Measurements from ENCODE around the gene ATP2C1. TPM values are rescaled to one million over a fixed set of nuclear protein-coding genes. Genes with fewer than 3 reads are reported as not detected.

The ATP2C1 gene
- total and polyA plus RNA-seq, 5 donors from 2014 or later = 10.5 to 83.6 (median 16.9) TPM

DNA sequence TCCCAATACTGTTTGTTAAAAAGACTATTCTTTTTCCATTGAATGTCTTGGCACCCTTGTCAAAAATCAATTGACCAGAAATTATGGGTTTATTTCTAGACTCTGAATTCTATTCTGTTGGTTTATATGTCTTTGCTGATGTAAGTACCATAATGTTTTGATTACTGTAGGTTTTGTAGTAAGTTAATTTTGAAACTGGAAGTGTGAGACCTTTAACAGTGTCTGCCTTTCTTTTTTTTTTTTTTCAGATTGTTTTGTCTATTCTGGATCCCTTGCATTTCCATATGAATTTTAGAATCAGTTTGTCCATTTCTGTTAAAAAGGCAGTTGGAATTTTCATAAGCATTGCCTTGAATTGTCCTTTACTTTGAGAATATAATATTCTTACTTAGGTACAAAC lies 13.6 kb downstream of the ATP2C1 start:
- DNase-seq (no peak), ATAC-seq (ENCODE audit: low read depth in 2 of 2) (no peak)
- Histone ChIP-seq H3K27ac (ENCODE audit: insufficient read depth, low read length, poor library complexity, severe bottlenecking) (peak overlapping the region; percentile 64), H3K27me3 (ENCODE audit: control insufficient read depth, insufficient read depth, low read length) (no peaks in the 10 kb centered on the region), H3K36me3 (ENCODE audit: control insufficient read depth, insufficient read depth, low read length) (no peaks in the 10 kb centered on the region), H3K4me3 (ENCODE audit: low read depth, low read length) (peak overlapping the region; percentile 66), H3K4me1 (ENCODE audit: control insufficient read depth, insufficient read depth, low read length, poor library complexity, severe bottlenecking) (peaks cover 28% of the 10 kb centered on the region), H3K9me3 (ENCODE audit: control insufficient read depth in 2 of 2, low read length in 2 of 2) (no peaks in the 10 kb centered on the region)
- Mint-ChIP-seq H3K27ac (peak overlapping the region in 2 of 3 donors; percentile 42 to 89), H3K36me3 (no peaks in the 10 kb centered on the region), H3K9me3 (peaks cover 0 to 4% (median 0%) of the 10 kb centered on the region in 7 donors), H3K27me3 (no peaks in the 10 kb centered on the region), H3K4me3 (peak overlapping the region; percentile 10 to 27 (median 16)), H3K4me1 (peaks cover 51 to 68% (median 59%) of the 10 kb centered on the region in 4 donors)

DNA sequence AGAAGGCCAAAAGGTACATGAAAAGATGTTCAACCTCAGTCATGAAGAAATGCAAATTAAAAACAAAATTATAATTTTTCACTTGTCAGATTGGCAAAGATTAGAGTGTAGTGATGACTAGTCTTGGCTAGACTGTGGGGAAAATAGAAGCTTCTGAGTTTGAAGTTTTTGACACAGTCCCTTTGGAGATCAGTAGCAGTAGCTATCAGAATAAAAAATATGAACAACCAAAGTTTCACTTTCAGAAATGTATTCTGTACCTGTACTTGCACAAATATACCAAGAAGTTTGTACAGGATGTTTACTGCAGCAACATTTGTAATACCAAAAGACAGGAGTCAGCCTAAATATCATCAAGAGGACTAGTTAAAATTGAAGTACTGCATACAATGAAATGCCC lies 14.1 kb downstream of the ATP2C1 start:
- peak overlapping the region; percentile 64 for H3K27ac ChIP-seq (ENCODE audit: insufficient read depth, low read length, poor library complexity, severe bottlenecking)
- Mint-ChIP-seq H3K4me1 (peaks cover 47 to 64% (median 56%) of the 10 kb centered on the region in 4 donors), H3K9me3 (peaks cover 0 to 4% (median 0%) of the 10 kb centered on the region in 7 donors)

DNA sequence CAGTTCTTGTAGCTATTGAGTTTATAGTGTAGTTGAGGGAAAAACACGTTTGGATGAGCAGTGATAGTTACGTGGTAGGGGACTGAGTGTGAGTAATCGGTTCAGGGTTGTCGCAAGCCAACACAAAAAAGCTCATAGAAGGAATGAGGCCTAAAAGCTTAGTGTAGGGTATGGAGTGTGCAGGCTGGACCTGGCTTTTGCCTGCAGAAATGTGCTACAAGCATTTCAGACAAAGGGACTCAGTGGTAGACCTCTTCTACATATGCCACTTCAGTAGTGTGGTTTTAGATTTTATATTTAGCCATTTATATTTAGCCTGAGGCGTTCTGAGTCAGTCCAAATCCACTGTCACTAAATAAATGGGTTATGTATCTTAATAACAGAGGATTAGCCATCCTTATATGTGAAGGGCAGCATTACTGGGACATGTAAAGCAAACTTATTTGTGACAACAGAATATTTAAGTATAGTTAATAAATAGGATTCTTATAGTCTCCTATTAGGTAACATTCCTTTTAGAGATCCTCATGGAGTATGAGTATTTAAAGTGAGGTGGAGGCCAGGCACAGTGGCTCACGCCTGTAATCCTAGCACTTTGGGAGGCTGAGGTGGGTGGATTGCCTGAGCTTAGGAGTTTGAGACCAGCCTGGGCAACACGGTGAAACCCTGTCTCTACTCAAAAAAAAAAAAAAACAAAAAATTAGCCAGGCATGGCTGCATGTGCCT lies 21.8 kb downstream of the ATP2C1 start:
- Histone ChIP-seq H3K9me3 (ENCODE audit: control insufficient read depth in 2 of 2, low read length in 2 of 2) (no peaks in the 10 kb centered on the region), H3K27me3 (ENCODE audit: control insufficient read depth, insufficient read depth, low read length) (no peaks in the 10 kb centered on the region), H3K36me3 (ENCODE audit: control insufficient read depth, insufficient read depth, low read length) (peaks cover 2% of the 10 kb centered on the region), H3K4me3 (ENCODE audit: low read depth, low read length) (no peak overlapping the region), H3K27ac (ENCODE audit: insufficient read depth, low read length, poor library complexity, severe bottlenecking) (no peak overlapping the region), H3K4me1 (ENCODE audit: control insufficient read depth, insufficient read depth, low read length, poor library complexity, severe bottlenecking) (no peaks in the 10 kb centered on the region)
- Mint-ChIP-seq H3K27ac (no peak overlapping the region), H3K36me3 (peaks cover 14% of the 10 kb centered on the region), H3K27me3 (no peaks in the 10 kb centered on the region), H3K4me1 (peaks cover 26 to 40% (median 36%) of the 10 kb centered on the region in 4 donors), H3K4me3 (no peak overlapping the region), H3K9me3 (peaks cover 0 to 5% (median 1%) of the 10 kb centered on the region in 7 donors)
- DNase-seq = no peak
- ATAC-seq (ENCODE audit: low read depth in 2 of 2) = no peak

More for the DNA sequence above, 14.1 kb downstream of the ATP2C1 start:
- H3K4me3 Mint-ChIP-seq = peak overlapping the region in 3 of 4 donors; percentile 10 to 27 (median 22)
- no peaks in the 10 kb centered on the region for H3K27me3 Mint-ChIP-seq
- Histone ChIP-seq H3K36me3 (ENCODE audit: control insufficient read depth, insufficient read depth, low read length) (no peaks in the 10 kb centered on the region), H3K4me3 (ENCODE audit: low read depth, low read length) (peak overlapping the region; percentile 66), H3K27me3 (ENCODE audit: control insufficient read depth, insufficient read depth, low read length) (no peaks in the 10 kb centered on the region), H3K4me1 (ENCODE audit: control insufficient read depth, insufficient read depth, low read length, poor library complexity, severe bottlenecking) (peaks cover 28% of the 10 kb centered on the region), H3K9me3 (ENCODE audit: control insufficient read depth in 2 of 2, low read length in 2 of 2) (no peaks in the 10 kb centered on the region)
- DNase-seq (peak in 2 of 3 donors; percentile 11 to 79), ATAC-seq (ENCODE audit: low read depth in 2 of 2) (peak; percentile 58 to 73)
- peak overlapping the region in 2 of 3 donors; percentile 42 to 89 for H3K27ac Mint-ChIP-seq
- H3K36me3 Mint-ChIP-seq = no peaks in the 10 kb centered on the region

DNA sequence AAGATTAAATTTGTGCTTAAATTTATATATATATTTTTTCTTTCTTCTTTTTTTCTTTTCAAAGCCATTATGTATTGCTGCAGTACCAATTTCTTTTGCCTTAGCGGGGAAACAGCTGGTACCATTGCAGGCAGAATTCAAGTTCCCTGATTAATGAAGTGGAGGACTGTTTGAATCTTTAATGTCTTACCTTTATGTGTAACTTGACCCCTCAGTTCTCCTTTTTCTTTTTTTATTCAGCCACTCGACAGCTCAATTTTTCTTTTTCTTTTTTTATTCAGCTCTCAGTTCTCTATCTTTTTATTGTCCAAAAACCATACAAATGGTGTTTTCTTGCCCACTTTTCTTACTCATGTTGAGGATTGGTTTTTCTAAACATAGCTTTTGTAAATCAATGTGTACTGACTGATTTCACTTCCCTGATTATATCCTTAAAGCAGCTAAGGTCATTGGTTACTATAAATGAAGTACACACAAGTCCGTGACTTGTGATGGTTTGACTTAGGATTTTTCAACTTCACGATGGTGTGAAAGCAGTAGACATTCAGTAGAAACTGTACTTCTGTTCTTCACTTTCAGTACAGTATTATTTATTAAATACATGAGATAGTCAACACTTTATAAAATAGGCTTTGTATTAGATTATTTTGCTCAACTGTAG lies 22.8 kb downstream of the ATP2C1 start:
- Mint-ChIP-seq H3K36me3 (peaks cover 14% of the 10 kb centered on the region), H3K27ac (no peak overlapping the region), H3K27me3 (no peaks in the 10 kb centered on the region), H3K4me1 (peaks cover 31 to 44% (median 36%) of the 10 kb centered on the region in 4 donors), H3K9me3 (peaks cover 0 to 5% (median under 1%) of the 10 kb centered on the region in 7 donors), H3K4me3 (no peak overlapping the region)
- Histone ChIP-seq H3K27ac (ENCODE audit: insufficient read depth, low read length, poor library complexity, severe bottlenecking) (no peak overlapping the region), H3K4me3 (ENCODE audit: low read depth, low read length) (no peak overlapping the region), H3K36me3 (ENCODE audit: control insufficient read depth, insufficient read depth, low read length) (peaks cover 2% of the 10 kb centered on the region), H3K27me3 (ENCODE audit: control insufficient read depth, insufficient read depth, low read length) (no peaks in the 10 kb centered on the region), H3K9me3 (ENCODE audit: control insufficient read depth in 2 of 2, low read length in 2 of 2) (no peaks in the 10 kb centered on the region), H3K4me1 (ENCODE audit: control insufficient read depth, insufficient read depth, low read length, poor library complexity, severe bottlenecking) (no peaks in the 10 kb centered on the region)
- no peak for DNase-seq
- ATAC-seq (ENCODE audit: low read depth in 2 of 2) = no peak

DNA sequence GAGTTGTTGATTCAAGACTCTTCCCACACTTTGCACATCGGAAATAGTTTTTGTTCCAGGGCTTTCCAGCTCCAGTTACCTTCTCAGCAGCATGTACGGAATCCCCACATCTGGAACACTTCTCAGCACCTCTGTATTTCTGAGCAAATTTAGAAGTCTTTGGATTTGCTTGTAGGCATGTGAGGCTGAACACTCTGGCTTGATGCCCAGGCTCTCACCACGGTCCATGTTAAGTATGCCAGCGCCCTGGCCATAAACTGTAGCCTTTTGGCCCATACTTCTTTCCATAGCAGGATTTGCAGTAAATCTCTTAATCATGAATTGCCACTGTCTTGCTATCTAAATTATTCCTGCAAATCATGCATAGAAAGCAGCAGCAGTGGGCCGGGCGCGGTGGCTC lies 24.4 kb downstream of the ATP2C1 start:
- H3K4me3 ChIP-seq (ENCODE audit: low read depth, low read length) = no peak overlapping the region
- Mint-ChIP-seq H3K27ac (no peak overlapping the region), H3K36me3 (peaks cover 19% of the 10 kb centered on the region), H3K9me3 (peaks cover 0 to 5% (median 0%) of the 10 kb centered on the region in 7 donors), H3K27me3 (no peaks in the 10 kb centered on the region), H3K4me3 (no peak overlapping the region), H3K4me1 (peaks cover 40 to 57% (median 48%) of the 10 kb centered on the region in 4 donors)
- H3K36me3 ChIP-seq (ENCODE audit: control insufficient read depth, insufficient read depth, low read length) = peaks cover 2% of the 10 kb centered on the region
- no peak overlapping the region for H3K27ac ChIP-seq (ENCODE audit: insufficient read depth, low read length, poor library complexity, severe bottlenecking)
- no peak for DNase-seq
- ATAC-seq (ENCODE audit: low read depth in 2 of 2) = no peak
- H3K27me3 ChIP-seq (ENCODE audit: control insufficient read depth, insufficient read depth, low read length) = no peaks in the 10 kb centered on the region
- no peaks in the 10 kb centered on the region for H3K9me3 ChIP-seq (ENCODE audit: control insufficient read depth in 2 of 2, low read length in 2 of 2)
- H3K4me1 ChIP-seq (ENCODE audit: control insufficient read depth, insufficient read depth, low read length, poor library complexity, severe bottlenecking) = no peaks in the 10 kb centered on the region

DNA sequence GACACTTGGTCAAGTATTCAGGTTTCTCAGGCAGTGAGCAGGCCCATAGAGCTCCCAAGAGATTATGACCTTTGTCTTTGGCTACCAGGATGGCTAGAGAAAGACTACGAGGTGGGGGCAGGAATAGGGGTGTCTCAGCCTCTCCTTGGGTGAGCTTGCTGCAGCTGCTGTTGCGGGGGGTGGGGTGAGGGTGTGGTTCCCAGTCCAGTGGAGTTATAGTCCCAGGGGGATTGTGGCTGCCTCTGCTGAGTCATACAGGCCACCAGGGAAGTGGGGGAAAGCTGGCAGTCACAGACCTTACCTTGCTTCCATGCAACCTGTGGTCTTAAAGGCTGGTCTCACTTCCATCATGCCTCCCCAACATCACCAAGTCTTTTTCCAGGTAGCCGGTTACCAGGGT lies 31.7 kb downstream of the ATP2C1 start:
- DNase-seq = no peak
- Histone ChIP-seq H3K4me3 (ENCODE audit: low read depth, low read length) (no peak overlapping the region), H3K4me1 (ENCODE audit: control insufficient read depth, insufficient read depth, low read length, poor library complexity, severe bottlenecking) (peaks cover 6% of the 10 kb centered on the region), H3K27me3 (ENCODE audit: control insufficient read depth, insufficient read depth, low read length) (no peaks in the 10 kb centered on the region), H3K27ac (ENCODE audit: insufficient read depth, low read length, poor library complexity, severe bottlenecking) (no peak overlapping the region), H3K36me3 (ENCODE audit: control insufficient read depth, insufficient read depth, low read length) (peaks cover 10% of the 10 kb centered on the region), H3K9me3 (ENCODE audit: control insufficient read depth in 2 of 2, low read length in 2 of 2) (peaks cover 3 to 11% of the 10 kb centered on the region in 2 experiments)
- Mint-ChIP-seq H3K36me3 (peaks cover 18% of the 10 kb centered on the region), H3K27ac (no peak overlapping the region), H3K4me1 (peaks cover 39 to 66% (median 55%) of the 10 kb centered on the region in 4 donors), H3K9me3 (peaks cover 2 to 13% (median 7%) of the 10 kb centered on the region in 7 donors), H3K4me3 (no peak overlapping the region), H3K27me3 (no peaks in the 10 kb centered on the region)
- ATAC-seq (ENCODE audit: low read depth in 2 of 2) = no peak

DNA sequence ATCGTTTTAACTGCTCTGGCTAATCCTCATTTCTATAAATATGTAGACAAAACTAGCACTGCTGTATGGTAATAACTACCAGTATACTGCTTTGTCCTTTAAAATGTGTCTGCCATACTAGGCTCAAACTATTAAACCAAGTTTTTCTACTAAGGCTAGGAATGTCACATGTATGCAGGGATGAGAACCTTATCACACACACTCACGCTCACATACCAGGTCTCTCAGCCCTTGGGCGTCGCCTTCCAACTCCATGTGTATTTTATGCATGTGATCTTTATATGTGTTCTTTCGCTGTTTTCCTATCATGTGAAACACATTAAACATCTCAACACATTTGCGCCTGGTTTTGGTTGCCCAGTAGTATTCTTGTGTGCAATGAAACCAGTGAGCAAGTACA lies 32.6 kb downstream of the ATP2C1 start:
- no peak for ATAC-seq (ENCODE audit: low read depth in 2 of 2)
- peaks cover 3 to 11% of the 10 kb centered on the region in 2 experiments for H3K9me3 ChIP-seq (ENCODE audit: control insufficient read depth in 2 of 2, low read length in 2 of 2)
- no peak overlapping the region for H3K4me3 ChIP-seq (ENCODE audit: low read depth, low read length)
- H3K9me3 Mint-ChIP-seq = peaks cover 2 to 13% (median 6%) of the 10 kb centered on the region in 7 donors
- H3K27ac Mint-ChIP-seq = peak overlapping the region in 1 of 3 donors; percentile 47
- H3K36me3 ChIP-seq (ENCODE audit: control insufficient read depth, insufficient read depth, low read length) = peaks cover 10% of the 10 kb centered on the region
- no peaks in the 10 kb centered on the region for H3K27me3 Mint-ChIP-seq
- peaks cover 21% of the 10 kb centered on the region for H3K36me3 Mint-ChIP-seq
- no peaks in the 10 kb centered on the region for H3K27me3 ChIP-seq (ENCODE audit: control insufficient read depth, insufficient read depth, low read length)
- H3K4me1 Mint-ChIP-seq = peaks cover 37 to 64% (median 56%) of the 10 kb centered on the region in 4 donors
- H3K4me3 Mint-ChIP-seq = peak overlapping the region in 1 of 4 donors; percentile 6
- DNase-seq = no peak
- peaks cover 6% of the 10 kb centered on the region for H3K4me1 ChIP-seq (ENCODE audit: control insufficient read depth, insufficient read depth, low read length, poor library complexity, severe bottlenecking)
- no peak overlapping the region for H3K27ac ChIP-seq (ENCODE audit: insufficient read depth, low read length, poor library complexity, severe bottlenecking)
